Calu3 (cell line): ENCODE measurements around the gene UBE2S. TPM values are rescaled to one million over a fixed set of nuclear protein-coding genes. Genes with fewer than 3 reads are reported as not detected.

Source experiments
- BruUV-seq: library from RNA; stranded (reverse); fragments of 400-500 nt; replicated peaks from 2 replicates; lab custom pipeline; 2021; lab: Mats Ljungman, UMichigan
- CTCF ChIA-PET: fragments of 300-600 bp; sonication (Branson Sonifier 250); formaldehyde crosslinking; loops from one replicate; lab custom pipeline; 2022; ENCODE audit warnings: antibody characterized with exemption; lab: Charles Lee
- DNase-seq: peaks from one replicate; pipeline ENCODE4 v3.0.0; 2022
- H3K27ac Mint-ChIP-seq: one replicate; pipeline ENCODE4 v1.8.0; 2022; ENCODE audit warnings: mixed read lengths; ENCODE audit not compliant: unreplicated experiment
- H3K27me3 Mint-ChIP-seq: one replicate; pipeline ENCODE4 v1.8.0; 2022; ENCODE audit warnings: mixed read lengths; ENCODE audit not compliant: unreplicated experiment
- H3K36me3 Mint-ChIP-seq: one replicate; pipeline ENCODE4 v1.8.0; 2022; ENCODE audit warnings: mild to moderate bottlenecking, moderate library complexity, mixed read lengths; ENCODE audit not compliant: insufficient read depth, unreplicated experiment
- H3K4me1 Mint-ChIP-seq: one replicate; pipeline ENCODE4 v1.8.0; 2022; ENCODE audit warnings: mild to moderate bottlenecking, low read depth, mixed read lengths; ENCODE audit not compliant: unreplicated experiment
- H3K4me3 Mint-ChIP-seq: one replicate; pipeline ENCODE4 v1.8.0; 2022; ENCODE audit warnings: mild to moderate bottlenecking, low read depth, moderate library complexity, mixed read lengths; ENCODE audit not compliant: unreplicated experiment
- H3K9me3 Mint-ChIP-seq: one replicate; pipeline ENCODE4 v1.8.0; 2022; ENCODE audit warnings: low read depth, mixed read lengths; ENCODE audit not compliant: unreplicated experiment
- intact Hi-C: fragments of 100-400 bp; cut with micrococcal nuclease; formaldehyde crosslinking; loops from one replicate; pipeline ENCODE4 v1.10.0; 2022; ENCODE audit not compliant: unreplicated experiment
- total RNA-seq: library from RNA; stranded (reverse); gene quantifications from 2 replicates; pipeline ENCODE4 v1.2.3, GENCODE V29; 2022
- TF ChIP-seq, protein P1 (sequence below): fragments of 200-600 bp; IDR thresholded peaks from one replicate; pipeline ENCODE4 v1.8.0; 2022; ENCODE audit warnings: antibody characterized with exemption; ENCODE audit not compliant: unreplicated experiment

UBE2S gene
- total RNA-seq, 1 experiment from 2014 or later: 287 TPM

DNA sequence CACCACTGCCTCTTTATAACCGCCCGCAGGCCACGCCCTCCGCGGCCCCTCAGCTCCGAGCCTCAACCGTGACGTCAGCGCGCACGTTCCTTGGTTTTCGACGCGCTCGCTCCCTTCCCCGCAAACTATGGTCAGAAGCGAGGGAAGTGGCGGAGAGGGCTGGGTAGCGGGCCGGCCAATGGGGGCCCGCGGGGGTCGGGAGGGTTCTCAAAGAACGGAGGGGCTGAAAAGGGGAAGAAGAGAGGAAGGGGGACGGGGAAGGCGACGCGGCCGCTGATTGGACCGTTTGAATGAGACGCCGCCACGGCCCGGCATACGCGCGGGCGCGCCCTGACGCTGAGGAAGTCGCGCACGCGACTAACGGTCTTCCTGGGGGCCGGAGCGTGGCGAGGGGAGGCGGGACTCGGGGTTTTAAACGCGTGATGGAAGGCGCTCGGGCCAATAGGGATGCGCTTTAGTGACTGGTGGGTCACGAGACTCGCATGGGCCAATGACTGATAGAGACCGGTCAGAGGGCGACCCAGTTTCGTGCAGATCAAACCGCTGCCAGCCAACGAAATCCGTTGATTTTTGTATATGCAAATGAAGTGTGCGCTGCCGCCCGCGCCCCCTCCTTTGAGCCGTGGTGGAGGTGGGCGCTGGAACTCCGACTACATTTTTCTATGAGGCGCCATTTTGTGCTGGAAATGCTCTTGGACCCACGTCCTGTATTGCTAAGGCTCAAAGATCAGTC lies 378 bp upstream of the UBE2S start:
- TF ChIP-seq, protein P1, sequence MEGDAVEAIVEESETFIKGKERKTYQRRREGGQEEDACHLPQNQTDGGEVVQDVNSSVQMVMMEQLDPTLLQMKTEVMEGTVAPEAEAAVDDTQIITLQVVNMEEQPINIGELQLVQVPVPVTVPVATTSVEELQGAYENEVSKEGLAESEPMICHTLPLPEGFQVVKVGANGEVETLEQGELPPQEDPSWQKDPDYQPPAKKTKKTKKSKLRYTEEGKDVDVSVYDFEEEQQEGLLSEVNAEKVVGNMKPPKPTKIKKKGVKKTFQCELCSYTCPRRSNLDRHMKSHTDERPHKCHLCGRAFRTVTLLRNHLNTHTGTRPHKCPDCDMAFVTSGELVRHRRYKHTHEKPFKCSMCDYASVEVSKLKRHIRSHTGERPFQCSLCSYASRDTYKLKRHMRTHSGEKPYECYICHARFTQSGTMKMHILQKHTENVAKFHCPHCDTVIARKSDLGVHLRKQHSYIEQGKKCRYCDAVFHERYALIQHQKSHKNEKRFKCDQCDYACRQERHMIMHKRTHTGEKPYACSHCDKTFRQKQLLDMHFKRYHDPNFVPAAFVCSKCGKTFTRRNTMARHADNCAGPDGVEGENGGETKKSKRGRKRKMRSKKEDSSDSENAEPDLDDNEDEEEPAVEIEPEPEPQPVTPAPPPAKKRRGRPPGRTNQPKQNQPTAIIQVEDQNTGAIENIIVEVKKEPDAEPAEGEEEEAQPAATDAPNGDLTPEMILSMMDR: no peak
- H3K9me3 Mint-ChIP-seq: peaks cover 2% of the 10 kb centered on the region
- intact Hi-C loops: no loop called here
- peak; percentile 98 for DNase-seq
- peak overlapping the region; percentile 96 for H3K27ac Mint-ChIP-seq
- peak overlapping the region; percentile 78 for H3K4me3 Mint-ChIP-seq
- peaks cover 61% of the 10 kb centered on the region for H3K36me3 Mint-ChIP-seq
- H3K27me3 Mint-ChIP-seq: peaks cover 24% of the 10 kb centered on the region
- CTCF ChIA-PET: interaction anchor here (0.7 to 1.4 kb wide), 2 partner anchors 21 to 248 kb away, joined by 3 read pairs; no protein-coding TSS in a partner anchor
- H3K4me1 Mint-ChIP-seq: peaks cover 17% of the 10 kb centered on the region
- no TSS peak for BruUV-seq

DNA sequence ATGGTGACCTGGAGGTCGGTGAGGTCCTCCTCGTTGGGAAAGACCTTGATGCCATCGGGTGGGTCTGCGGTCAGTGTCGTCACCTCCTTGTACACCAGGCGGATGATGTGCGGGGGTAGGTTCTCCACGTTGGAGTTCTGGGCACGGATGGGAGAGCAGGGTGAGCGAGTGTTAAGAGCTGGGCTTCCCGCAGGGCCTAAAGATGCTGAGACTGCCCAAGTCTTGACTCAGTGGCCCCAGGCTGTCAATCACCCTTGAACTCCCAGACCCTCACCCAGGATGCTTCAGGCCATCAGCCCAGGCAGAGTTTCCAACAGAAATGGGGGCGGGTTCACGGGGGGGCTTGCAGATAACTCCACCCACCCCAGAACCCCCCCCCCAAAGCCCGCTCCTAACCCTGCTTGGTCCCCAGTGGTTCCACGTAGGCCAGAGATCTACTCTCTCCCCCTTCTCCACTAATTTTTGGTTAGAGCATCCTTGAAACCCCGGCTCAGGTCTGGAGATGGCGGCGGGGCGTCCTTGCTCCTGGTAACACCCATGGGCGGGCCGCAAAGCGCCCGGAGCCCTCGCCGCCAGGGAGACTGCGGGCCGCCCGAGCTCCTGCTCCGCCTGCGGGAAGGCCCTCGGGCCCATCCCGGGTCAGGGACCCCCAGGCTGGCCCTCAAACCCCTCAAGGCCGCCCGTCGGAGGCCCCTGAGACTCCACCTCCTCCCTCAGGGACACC lies 600 bp downstream of the UBE2S start:
- peaks cover 2% of the 10 kb centered on the region for H3K9me3 Mint-ChIP-seq
- peak overlapping the region; percentile 96 for H3K27ac Mint-ChIP-seq
- peak overlapping the region; percentile 78 for H3K4me3 Mint-ChIP-seq
- peaks cover 71% of the 10 kb centered on the region for H3K36me3 Mint-ChIP-seq
- peak; percentile 32 for DNase-seq
- H3K27me3 Mint-ChIP-seq: peaks cover 24% of the 10 kb centered on the region
- intact Hi-C loops: no loop called here
- TSS peak; percentile 41 for BruUV-seq
- TF ChIP-seq, protein P1: no peak
- CTCF ChIA-PET: interaction anchor here (0.7 to 1.4 kb wide), 2 partner anchors 22 to 247 kb away, joined by 3 read pairs; no protein-coding TSS in a partner anchor
- H3K4me1 Mint-ChIP-seq: peaks cover 17% of the 10 kb centered on the region

DNA sequence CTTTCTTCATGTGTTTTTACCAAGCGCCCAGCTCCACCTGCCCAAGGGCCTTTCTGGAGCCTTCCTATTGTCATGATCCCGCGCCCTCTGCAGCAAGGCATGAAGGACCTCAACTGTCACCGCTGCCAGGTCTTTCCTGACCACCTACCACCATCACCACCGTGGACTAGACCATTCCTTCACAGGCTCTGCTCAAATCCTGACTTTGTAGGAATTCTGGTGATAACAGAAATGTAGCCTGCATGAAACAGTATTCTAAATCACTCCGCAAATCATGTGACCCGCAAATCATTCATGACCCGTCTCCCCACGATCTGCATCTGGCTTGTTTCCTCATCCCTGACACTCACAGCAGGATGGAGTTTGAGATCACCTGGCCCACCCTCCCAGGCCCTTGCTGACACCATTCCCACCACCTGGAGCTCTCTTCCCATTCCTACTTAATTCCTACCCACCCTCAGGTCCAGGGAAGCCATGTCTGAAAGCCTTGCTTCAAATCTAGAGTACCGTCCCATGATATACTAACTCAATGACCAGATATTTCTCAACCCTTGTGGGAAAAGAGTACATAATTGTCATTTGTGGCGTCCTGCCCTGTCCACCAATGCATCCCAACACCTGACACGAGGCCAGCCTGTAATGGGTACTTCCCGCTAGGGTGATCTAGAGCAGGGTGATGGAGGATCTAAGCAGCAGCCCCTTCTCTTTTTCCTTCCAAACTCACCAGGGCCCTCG lies 1.3 kb downstream of the UBE2S start:
- DNase-seq: no peak
- no TSS peak for BruUV-seq
- H3K9me3 Mint-ChIP-seq: peaks cover 1% of the 10 kb centered on the region
- peaks cover 17% of the 10 kb centered on the region for H3K4me1 Mint-ChIP-seq
- H3K36me3 Mint-ChIP-seq: peaks cover 76% of the 10 kb centered on the region
- peaks cover 18% of the 10 kb centered on the region for H3K27me3 Mint-ChIP-seq
- CTCF ChIA-PET: interaction anchor here (0.6 kb wide), 1 partner anchor 13 kb away, joined by 6 read pairs; no protein-coding TSS in a partner anchor
- H3K4me3 Mint-ChIP-seq: peak overlapping the region; percentile 78
- H3K27ac Mint-ChIP-seq: peak overlapping the region; percentile 96
- TF ChIP-seq, protein P1: no peak
- intact Hi-C loops: no loop called here

DNA sequence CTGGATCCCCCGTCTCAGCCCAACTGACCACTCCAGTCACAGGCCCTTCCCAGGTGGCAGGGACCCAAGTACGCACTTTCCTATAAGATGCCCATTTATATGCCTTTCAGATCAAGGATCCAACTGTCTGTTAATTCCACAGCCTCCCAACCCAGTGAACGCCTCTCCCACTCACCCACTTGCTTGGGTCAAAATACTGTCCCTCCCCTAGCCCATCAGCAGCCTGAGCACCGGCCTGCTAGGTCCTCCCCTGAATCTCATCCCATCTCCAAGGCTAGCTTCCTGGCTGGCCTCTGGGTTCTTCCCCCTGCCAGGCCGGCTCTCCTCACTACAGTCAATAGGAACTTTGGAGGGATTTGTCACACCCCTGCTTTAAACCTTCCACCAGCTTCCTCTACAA lies 1.9 kb downstream of the UBE2S start:
- no TSS peak for BruUV-seq
- H3K36me3 Mint-ChIP-seq: peaks cover 79% of the 10 kb centered on the region
- H3K27ac Mint-ChIP-seq: peak overlapping the region; percentile 96
- TF ChIP-seq, protein P1: no peak
- CTCF ChIA-PET: interaction anchor here (0.6 kb wide), 1 partner anchor 29 kb away, joined by 5 read pairs; the partner anchor contains the start of gene TMEM190
- H3K27me3 Mint-ChIP-seq: peaks cover 11% of the 10 kb centered on the region
- no peak for DNase-seq
- intact Hi-C loops: no loop called here
- H3K4me3 Mint-ChIP-seq: peak overlapping the region; percentile 78
- H3K9me3 Mint-ChIP-seq: no peaks in the 10 kb centered on the region
- H3K4me1 Mint-ChIP-seq: peaks cover 17% of the 10 kb centered on the region
